GM21529 (cell line): ENCODE measurements around the gene PLEKHB1.

Experiments used
- ATAC-seq: cut with Tn5 transposase; IDR thresholded peaks from one replicate; pipeline ENCODE4 v1.9.1; 2021; ENCODE audit not compliant: unreplicated experiment

The PLEKHB1 gene

GRCh38 chr11:73645972-73646631, at the start of gene PLEKHB1:
Gene PLEKHB1, plus strand, starts transcription at chr11:73646581. Its CDS starts 28 bp downstream, at chr11:73646609.
- ATAC-seq, result no peak

- ATAC-seq, result no peak
Observed at GRCh38 chr11:73597336-73597955, 48.9 kb upstream of the PLEKHB1 start.

- ATAC-seq, result peak; percentile 89
Observed at GRCh38 chr11:73597956-73598718, 48.2 kb upstream of the PLEKHB1 start, which contains the start of gene FAM168A. Gene FAM168A, minus strand, starts transcription at chr11:73598112. Its CDS starts 129,638 bp downstream, at chr11:73468474.

- peak; percentile 10 for ATAC-seq
Observed at GRCh38 chr11:73598719-73599379, 47.5 kb upstream of the PLEKHB1 start.

GRCh38 chr11:73612601-73613140, 33.7 kb upstream of the PLEKHB1 start:
- no peak for ATAC-seq

- no peak for ATAC-seq
Observed at GRCh38 chr11:73614591-73614990, 31.8 kb upstream of the PLEKHB1 start.

GRCh38 chr11:73622926-73623593, 23.3 kb upstream of the PLEKHB1 start:
- no peak for ATAC-seq

GRCh38 chr11:73623686-73624085, 22.7 kb upstream of the PLEKHB1 start:
- no peak for ATAC-seq

GRCh38 chr11:73625696-73626318, 20.6 kb upstream of the PLEKHB1 start:
- ATAC-seq, result no peak

GRCh38 chr11:73629907-73630306, 16.5 kb upstream of the PLEKHB1 start:
- no peak for ATAC-seq

GRCh38 chr11:73632996-73633395, 13.4 kb upstream of the PLEKHB1 start:
- no peak for ATAC-seq

GRCh38 chr11:73633999-73634398, 12.4 kb upstream of the PLEKHB1 start:
- ATAC-seq, result no peak

- ATAC-seq, result no peak
Observed at GRCh38 chr11:73635721-73636120, 10.7 kb upstream of the PLEKHB1 start.

- no peak for ATAC-seq
Observed at GRCh38 chr11:73636249-73636648, 10.1 kb upstream of the PLEKHB1 start.

- ATAC-seq, result no peak
Observed at GRCh38 chr11:73637012-73637411, 9.4 kb upstream of the PLEKHB1 start.

- ATAC-seq, result no peak
Observed at GRCh38 chr11:73640592-73640991, 5.8 kb upstream of the PLEKHB1 start.

GRCh38 chr11:73641668-73642067, 4.7 kb upstream of the PLEKHB1 start:
- ATAC-seq, result no peak

GRCh38 chr11:73645121-73645969, 1.0 kb upstream of the PLEKHB1 start:
- ATAC-seq, result no peak

GRCh38 chr11:73647459-73648100, 1.2 kb downstream of the PLEKHB1 start:
- ATAC-seq, result peak; percentile 91
